ENCODE data around the gene ECHDC1. TPM values are rescaled to one million over a fixed set of nuclear protein-coding genes. Genes with fewer than 3 reads are reported as not detected.
A peak's percentile ranks its signal among the peaks of the same experiment; 100 is the strongest.

ECHDC1 gene
- polyA plus RNA-seq, 1 donor, result 59.7 TPM

DNA sequence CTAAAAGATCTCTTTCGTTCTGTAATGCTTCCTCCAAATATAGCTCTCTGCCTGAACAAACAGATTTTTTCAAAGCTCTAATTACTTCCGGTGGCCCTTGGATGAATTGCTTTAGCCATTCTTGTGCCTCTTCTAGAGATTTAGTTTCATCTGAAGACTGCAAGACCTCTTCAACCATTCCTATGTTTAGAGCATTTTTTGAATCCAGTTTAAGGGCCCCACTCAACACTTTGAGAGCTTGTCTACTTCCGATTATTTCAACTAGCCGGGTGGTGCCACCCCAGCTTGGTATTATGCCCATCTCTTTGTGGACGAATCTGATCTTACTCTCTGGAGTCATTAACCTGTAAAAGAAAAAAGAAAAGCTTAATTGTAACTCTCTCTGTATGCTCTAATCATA is 53.5 kb downstream of the ECHDC1 start:
- no peak for DNase-seq

- DNase-seq, result no peak
These were observed 54.7 kb downstream of the ECHDC1 start for GRCh38 chr6:127288705-127289104.

DNA sequence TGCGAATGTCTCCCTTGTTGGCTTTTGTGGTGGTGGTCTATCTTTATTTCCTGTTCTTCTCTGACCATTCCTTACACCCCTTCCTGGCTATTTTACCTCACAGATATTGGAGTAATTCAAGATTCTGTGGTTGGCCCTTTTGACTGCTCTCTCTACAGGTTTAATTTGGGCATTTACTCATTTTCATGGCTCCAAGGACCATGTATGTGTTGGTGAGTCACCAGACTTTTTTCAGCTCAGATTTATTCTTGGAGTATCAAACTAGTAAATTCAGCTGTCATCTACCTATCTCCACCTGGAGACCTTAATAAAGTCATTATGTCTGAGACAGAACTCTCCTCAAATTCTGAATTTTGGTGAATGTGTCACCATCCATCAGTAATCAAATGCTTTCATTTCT is 61.2 kb downstream of the ECHDC1 start:
- DNase-seq, result no peak

DNA sequence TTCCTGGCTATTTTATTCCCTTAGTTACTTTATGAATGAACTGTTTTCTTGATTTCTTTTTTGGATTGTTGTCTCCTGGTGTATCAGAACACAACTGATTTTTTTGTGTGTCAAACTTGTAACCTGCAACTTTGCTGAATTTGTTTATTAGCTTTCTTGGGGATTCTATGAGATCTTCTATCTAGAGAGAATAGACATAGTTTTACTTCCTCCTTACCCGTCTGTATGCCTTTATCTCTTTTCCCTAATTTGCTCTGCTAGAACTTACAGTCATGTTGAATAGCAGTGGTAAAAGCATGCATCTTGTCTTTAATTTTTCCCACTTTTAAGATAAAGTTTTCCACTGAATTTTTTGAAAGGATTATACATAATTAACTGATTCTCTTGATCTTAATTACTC is 63.6 kb downstream of the ECHDC1 start:
- no peak for DNase-seq

GRCh38 chr6:127277878-127278843 is 65.2 kb downstream of the ECHDC1 start:
- DNase-seq, result no peak

DNA sequence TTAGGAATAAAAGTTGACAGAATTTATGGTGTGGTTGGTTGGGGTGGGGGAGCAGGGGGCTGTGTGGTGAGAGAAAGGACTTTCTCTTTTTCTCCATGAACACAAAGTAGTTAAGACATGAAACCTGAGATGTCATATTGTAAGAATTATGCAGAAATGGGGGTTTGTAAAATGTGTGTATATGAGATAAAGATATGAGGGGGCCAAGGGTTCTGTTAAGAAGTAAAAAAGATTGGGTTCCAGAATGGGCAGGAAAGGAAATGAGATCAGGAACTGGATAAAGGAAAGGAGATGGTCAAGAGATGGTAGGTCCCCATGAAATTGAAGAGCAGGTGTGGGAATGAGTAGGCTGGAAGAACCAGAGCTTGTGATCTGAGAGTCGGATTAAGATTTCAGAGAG is 67.1 kb downstream of the ECHDC1 start:
- no peak for DNase-seq

- DNase-seq, result no peak
These were observed 69.9 kb downstream of the ECHDC1 start for GRCh38 chr6:127273499-127273898.

- DNase-seq, result no peak
These were observed 70.8 kb downstream of the ECHDC1 start for GRCh38 chr6:127272576-127272975.

DNA sequence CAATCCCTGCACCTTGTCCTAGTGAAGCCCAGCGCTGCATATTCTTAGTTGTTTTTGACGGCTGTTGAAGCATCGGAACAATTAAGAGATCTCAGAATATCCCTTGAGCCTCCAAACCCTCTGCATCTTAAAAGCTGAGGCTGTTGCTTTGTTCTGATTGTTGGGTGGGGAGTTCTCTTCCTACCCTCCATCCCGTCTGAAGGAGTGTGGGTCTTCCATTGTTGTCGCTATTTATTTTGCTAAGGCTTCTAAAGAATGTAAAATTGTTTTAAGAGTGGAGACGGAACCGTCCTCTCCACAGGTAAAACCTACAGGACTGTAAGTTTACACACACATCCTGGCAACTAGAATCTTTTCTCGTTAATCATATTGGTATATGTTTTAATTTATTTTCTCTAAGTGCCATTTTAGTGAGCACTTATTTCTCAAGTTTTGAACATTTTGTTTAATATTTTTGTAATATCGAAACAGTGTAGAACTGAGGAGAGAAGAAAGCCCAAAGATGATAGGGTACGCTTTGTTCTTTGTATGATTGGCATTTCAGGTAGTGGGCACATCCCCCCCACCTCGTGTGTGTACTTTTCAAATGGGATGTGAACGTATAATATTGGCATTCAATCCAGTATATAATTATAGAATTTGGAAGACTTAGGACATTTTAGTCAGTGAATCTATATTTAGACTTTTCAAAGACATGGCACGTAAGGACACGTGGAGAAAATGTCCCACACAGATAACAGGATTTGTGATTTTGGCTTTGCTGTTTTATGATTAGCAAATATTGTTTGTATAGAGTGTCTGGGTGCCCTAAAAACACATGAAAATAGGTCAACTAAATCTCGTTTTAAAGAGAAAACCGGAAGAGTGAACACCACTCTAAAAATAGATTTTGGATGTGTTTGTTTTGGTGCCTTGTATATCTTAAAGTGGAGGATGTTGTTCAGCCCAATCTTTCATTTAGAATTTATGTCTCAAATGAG is 75.5 kb downstream of the ECHDC1 start:
- peak; percentile 33 for DNase-seq

GRCh38 chr6:127266892-127267645 is 76.3 kb downstream of the ECHDC1 start:
- DNase-seq, result peak; percentile 78

- DNase-seq, result peak; percentile 93
These were observed 77.1 kb downstream of the ECHDC1 start, which contains the start of gene RNF146 for GRCh38 chr6:127266178-127266891. TSS of gene RNF146 (plus strand) at chr6:127266864. CDS start at chr6:127280339, 13,475 bp downstream.

DNA sequence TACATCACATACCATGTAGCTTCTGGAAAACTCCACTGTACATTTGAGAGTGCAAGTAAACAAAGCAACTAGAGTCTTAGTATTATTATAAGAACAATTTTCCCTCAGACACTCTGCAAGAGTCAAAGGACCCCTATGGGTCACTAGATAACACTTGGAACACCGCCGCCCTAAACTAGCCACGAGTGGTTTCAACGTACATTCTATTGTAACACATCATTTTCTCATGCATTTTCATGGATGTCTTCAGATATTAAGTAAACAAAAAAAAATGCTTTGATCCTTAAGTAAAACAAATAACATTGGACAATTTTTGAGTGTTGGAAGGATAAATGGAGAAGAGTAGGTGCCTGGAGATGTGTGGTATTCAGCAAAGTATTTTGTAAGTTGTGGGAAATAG is 79.9 kb downstream of the ECHDC1 start:
- no peak for DNase-seq

GRCh38 chr6:127262896-127263295 is 80.5 kb downstream of the ECHDC1 start:
- no peak for DNase-seq

GRCh38 chr6:127255286-127255685 is 88.1 kb downstream of the ECHDC1 start:
- no peak for DNase-seq

- no peak for DNase-seq
These were observed 93.8 kb downstream of the ECHDC1 start for GRCh38 chr6:127249621-127250020.

DNA sequence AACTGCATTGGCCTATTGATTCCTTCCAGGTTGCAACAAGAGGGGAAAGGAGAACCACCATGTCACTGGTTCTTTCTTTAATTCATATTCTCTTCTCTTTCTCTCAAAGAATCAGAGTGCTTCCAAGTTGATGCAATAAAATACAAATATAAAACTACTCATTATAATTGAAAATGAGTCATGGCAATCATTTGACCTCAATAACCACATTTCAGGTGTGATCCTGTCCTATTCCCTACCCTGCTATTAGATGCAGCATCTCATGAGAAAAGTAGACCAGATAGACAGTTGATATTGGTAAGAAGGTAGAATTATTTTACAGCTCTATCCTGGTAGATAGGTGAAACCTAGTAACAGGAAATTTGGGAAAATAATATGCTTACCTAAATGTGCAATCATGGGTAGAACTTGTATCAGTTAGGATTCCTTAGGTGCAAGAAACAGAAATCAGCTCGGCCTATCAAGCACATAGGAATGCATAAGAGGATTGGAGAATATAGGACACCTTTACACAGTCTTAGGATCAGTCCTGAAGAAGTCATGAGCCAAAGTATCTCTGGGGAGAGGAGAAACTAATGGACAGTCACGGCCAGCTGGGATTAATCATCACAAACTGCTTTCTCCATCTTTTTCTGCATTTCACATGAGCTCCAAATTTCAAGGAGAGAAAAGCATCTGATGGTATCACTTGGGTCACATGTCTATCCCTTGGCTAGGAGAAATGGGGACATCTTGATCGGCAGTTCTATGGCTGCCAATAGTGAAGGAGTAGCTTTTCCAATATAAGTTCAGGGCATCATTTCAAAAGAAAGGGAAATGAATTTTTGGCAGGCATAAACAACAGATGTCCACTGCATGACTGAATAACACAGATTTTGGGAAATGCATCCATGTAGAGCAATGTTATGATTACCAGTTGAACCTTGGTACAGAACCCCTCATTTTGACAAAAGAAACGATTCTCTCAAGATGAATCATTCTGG is 96.0 kb downstream of the ECHDC1 start:
- DNase-seq, result no peak

DNA sequence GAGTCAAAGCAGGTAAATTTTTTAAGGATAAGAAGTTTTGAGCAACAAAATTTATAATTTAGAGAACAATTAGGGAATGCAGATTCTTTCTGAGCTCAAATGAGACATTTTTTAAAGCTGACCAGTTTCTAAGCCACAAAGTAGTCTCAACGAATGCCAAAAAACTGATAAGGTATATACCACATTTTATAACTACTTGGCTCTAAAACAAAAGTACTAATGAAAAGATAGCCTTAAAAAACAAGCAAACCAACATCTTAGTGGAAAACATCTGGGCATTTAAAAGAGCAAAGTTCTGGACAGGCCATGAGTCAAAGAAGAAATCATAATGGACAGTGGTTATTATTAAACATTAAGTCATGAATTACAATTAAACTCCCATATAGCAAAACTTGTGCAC is 99.9 kb downstream of the ECHDC1 start:
- no peak for DNase-seq

All from hindlimb muscle (tissue), 1 donor.